B cell (primary cell): ENCODE results near the gene RFT1.

Source experiments
- CTCF ChIP-seq: fragments of 200-600 bp; IDR thresholded peaks from one replicate; pipeline ENCODE4 v1.8.0; 2022; ENCODE audit warnings: antibody characterized with exemption, mild to moderate bottlenecking
- EZH2 ChIP-seq: IDR thresholded peaks from 2 replicates; pipeline ENCODE4 v1.6.1; 2012; ENCODE audit warnings: borderline replicate concordance, low read depth, mild to moderate bottlenecking, moderate library complexity, low read length; ENCODE audit not compliant: insufficient read depth, poor library complexity, severe bottlenecking

- TF ChIP-seq CTCF, result no peak
- no peak for TF ChIP-seq EZH2
Observed at GRCh38 chr3:53151465-53151864, 21.2 kb upstream of the RFT1 start.
